SH-SY5Y (cell line): ENCODE data around the gene SLC7A4.

Experiments
- GATA2 ChIP-seq: IDR thresholded peaks from 2 replicates; pipeline ENCODE4 v1.6.1; 2011; ENCODE audit warnings: mild to moderate bottlenecking, low read depth, low read length
- GATA3 ChIP-seq: IDR thresholded peaks from 2 replicates; pipeline ENCODE4 v1.6.1; 2011; ENCODE audit warnings: low read depth, mild to moderate bottlenecking, low read length, moderate library complexity

- TF ChIP-seq GATA2 (no peak), GATA3 (no peak)
Observed at GRCh38 chr22:21069375-21069774, 37.0 kb upstream of the SLC7A4 start.
